WI38 (cell line): Measurements from ENCODE around the gene FAM124B.

Experiments
- H3K4me3 ChIP-seq: 2 replicates; pipeline ENCODE4 v1.5.1; 2011; ENCODE audit warnings: low read depth, mild to moderate bottlenecking, control low read depth, low read length
- TF ChIP-seq, protein P1 (sequence below): IDR thresholded peaks from 2 replicates; pipeline ENCODE4 v1.5.1; 2012; ENCODE audit warnings: low read depth, mild to moderate bottlenecking, control low read depth, low read length

Gene FAM124B

DNA sequence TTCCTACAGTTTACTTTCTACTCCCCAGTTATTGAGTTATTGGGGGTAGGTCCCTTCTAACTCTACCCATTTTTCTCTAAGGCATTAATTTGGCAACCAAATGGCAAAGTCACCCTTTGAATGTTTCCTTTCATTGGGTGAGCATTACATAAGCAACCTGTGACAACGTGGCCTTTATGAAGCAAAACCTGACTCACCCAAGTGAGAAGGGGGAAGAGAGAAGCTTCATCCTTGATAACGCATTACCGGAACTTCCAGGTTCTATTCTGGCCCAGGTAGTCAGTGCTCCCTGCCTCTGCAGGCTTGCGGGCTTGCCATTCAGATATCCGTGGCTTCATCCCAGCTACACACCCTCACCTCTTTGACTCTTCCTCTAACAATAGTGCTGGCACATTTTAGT lies 39.1 kb upstream of the FAM124B start:
- TF ChIP-seq, protein P1, sequence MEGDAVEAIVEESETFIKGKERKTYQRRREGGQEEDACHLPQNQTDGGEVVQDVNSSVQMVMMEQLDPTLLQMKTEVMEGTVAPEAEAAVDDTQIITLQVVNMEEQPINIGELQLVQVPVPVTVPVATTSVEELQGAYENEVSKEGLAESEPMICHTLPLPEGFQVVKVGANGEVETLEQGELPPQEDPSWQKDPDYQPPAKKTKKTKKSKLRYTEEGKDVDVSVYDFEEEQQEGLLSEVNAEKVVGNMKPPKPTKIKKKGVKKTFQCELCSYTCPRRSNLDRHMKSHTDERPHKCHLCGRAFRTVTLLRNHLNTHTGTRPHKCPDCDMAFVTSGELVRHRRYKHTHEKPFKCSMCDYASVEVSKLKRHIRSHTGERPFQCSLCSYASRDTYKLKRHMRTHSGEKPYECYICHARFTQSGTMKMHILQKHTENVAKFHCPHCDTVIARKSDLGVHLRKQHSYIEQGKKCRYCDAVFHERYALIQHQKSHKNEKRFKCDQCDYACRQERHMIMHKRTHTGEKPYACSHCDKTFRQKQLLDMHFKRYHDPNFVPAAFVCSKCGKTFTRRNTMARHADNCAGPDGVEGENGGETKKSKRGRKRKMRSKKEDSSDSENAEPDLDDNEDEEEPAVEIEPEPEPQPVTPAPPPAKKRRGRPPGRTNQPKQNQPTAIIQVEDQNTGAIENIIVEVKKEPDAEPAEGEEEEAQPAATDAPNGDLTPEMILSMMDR = no peak
- H3K4me3 ChIP-seq = no peak overlapping the region

DNA sequence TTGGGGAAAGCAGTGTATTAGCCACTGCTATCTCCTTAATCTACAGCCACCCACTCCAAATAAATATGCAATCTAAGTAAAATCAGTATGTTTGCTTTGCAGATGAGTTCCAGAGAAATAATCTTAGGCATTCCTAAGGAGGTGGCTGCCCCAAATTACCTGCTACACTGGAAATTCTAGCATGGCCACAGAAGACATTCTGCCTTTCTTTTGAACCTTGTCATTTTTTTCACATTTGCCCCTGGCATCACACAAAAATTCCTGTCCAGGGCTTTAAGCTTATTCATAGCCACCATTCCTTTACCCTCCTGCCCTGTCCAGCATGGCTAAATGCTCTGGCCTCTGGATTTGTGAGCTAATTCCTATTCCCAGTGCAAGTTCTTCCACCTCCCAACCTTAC lies 36.8 kb upstream of the FAM124B start:
- TF ChIP-seq, protein P1 = no peak
- H3K4me3 ChIP-seq = no peak overlapping the region

DNA sequence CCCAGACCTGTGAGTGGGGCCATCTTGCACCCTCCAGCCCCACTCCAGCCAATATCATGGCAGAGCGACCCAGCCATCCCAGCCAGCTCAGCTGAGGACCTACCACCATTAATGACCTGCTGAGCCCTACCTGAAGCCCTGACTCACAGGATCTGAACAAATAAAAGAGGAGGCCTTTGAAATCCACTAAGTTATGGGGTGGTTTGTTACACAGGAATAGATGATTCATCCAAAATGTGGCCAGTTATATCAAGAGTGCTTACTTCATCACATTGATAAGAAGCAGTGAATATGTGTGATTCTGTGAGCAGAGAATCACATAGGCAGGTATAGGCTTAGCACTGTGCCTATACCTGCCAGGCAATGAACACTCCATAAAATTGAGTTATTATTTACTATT lies 34.7 kb upstream of the FAM124B start:
- TF ChIP-seq, protein P1 = no peak
- H3K4me3 ChIP-seq = no peak overlapping the region

DNA sequence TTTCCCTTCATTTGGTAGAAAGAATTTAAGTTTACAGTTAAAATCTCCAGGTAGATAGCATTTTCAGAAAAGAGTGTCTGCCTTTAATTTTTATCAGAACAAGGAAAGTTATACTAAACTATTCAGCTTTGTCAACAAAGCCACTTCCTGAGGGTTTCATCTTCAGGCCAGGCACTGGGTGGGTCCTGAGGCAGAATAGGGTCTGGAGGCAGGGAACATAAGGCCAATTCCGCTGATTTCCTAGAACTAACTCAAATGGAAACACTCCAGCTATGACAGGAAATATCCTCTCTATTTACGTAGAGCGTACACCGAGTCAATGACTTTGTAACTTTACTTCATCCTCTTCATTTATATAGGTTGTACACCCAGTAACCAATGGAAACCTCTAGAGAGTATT lies 32.7 kb upstream of the FAM124B start:
- TF ChIP-seq, protein P1 = no peak
- H3K4me3 ChIP-seq = no peak overlapping the region

DNA sequence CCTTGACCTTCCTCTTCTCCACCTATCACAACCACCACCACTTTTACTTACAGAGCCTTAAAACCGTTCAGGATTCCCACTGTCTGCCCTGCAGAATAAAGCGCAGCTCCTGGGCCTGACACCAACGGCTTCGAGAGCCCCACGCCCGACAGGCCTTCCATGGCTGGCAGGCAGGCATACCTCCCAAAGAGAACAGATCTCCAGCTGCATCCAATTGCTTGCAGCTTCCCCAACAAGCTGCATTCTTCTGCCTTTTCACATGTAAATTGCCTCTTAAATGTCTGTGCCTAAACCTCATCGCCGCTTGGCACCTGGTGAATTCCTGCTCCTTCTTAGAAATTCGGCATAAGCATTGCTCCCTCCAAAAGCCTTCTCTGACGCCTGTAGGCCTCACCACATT lies 31.5 kb upstream of the FAM124B start:
- TF ChIP-seq, protein P1 = no peak
- no peak overlapping the region for H3K4me3 ChIP-seq

DNA sequence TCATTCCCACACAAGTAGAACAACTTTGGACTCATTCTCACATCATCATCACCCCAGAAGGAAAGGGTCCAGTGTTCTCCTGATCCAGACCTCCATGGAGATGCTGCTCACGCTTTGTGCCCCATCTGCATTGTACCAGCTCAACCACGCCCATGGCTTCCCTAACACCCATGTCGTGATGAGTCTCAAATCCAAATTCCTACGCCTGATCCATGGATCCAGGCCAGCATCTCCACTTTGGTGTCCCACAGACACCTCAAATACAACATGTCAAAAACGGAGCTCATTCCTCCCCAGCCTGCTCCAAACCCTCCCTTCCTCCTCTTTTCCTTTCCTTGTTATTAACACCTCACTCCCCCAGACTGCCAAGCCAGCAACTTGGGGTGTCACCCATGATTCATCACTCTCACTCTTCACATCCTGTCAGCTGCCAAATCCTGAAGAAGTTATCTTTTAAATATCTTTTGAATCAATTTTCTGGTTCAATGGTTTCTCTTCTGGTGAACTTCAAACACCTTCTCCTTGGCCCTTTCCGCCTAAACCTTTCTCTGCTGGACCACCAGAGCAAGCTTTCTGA lies 30.2 kb upstream of the FAM124B start:
- TF ChIP-seq, protein P1 = no peak
- no peak overlapping the region for H3K4me3 ChIP-seq

DNA sequence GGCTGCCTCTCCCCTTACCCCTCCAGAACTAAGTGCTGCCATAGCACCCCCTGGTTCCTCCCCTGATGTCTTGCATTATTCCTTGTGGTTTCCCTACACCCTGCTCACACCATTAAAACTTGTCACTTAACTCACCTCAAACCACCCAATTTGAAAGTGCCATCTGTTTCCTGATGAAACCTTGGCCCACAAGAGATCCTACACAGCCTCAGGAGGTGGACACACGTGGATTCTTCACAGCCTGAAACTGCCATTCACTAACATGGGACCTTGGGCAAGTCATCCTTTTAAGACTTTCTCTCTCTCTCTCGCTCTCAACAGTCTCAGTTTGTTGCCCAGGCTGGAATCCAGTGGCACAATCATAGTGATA lies 27.5 kb upstream of the FAM124B start:
- no peak overlapping the region for H3K4me3 ChIP-seq
- TF ChIP-seq, protein P1 = no peak
